NCI-H2196 (cell line): ENCODE data around the gene POU3F1.

Experiments
- DNase-seq: peaks from one replicate; lab custom pipeline; 2025; ENCODE audit not compliant: unreplicated experiment; lab: John Stamatoyannopoulos, UW

Gene POU3F1

GRCh38 chr1:38029081-38029681, 17.4 kb downstream of the POU3F1 start:
- DNase-seq = no peak

GRCh38 chr1:38028671-38029070, 17.9 kb downstream of the POU3F1 start:
- no peak for DNase-seq

DNA sequence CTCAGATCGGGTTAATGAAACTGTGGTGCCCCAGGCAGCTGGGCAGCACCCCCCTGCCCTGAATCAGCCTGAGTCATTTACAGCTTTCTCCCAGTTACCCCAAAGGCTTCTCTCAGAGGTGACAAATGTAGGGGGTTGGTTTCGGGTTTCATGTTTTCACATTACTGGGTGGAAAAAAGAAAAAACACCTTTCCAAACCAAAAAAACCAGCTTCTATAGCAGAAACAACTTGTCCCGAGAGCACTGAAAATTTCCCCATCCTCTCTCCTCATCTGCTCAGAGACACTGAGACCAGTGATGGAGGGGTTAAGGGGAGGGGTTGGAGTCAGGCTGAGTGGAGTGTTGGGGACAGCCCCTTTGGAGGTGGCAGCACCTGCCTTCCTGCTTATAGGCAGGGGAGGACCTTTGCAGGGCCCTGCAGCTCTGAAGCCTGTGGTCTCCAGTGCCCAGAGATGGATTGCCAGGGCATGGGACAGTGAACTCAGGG, 18.4 kb downstream of the POU3F1 start:
- no peak for DNase-seq

- DNase-seq = no peak
Observed at GRCh38 chr1:38027201-38028104, 19.1 kb downstream of the POU3F1 start.

GRCh38 chr1:38026592-38027200, 19.9 kb downstream of the POU3F1 start:
- DNase-seq = peak; percentile 60

DNA sequence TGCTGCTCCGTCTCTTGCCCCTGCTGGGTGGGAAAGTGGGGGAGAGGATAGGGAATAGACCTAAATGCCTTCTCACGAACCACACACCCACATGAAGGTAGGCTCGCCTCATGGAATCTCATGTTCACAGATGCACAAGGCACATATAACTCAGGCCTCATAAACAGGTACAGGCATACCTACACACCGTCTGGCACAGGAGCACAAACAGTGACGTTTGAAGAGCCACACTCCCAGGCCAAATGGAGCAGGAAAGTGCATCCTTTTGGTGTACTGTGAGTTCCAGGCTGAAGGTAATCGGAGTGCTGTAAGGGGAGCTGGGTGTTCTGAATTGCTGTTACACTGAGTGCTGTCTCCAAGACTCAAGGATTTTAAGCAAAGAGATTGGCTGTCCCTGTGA, 20.9 kb downstream of the POU3F1 start:
- no peak for DNase-seq

DNA sequence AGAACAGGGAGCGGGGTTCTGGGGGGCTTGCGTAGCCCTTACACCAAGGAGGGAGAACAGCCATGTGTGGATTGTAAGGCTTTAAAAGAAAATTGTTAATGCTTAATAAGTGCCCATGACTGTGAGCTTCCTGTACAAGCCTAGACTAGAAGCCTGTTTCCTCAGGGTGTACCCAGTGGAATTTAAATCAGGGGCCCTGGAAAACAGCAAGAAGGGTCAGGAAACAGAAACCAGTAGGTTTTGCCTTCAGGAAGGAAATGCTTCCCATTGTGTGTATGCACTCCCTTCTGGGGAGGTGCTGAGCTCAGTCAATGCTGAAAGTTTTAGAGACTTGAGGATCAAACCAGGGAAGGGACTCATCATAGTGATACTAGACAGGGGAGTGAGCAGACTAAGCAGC, 21.4 kb downstream of the POU3F1 start:
- DNase-seq = no peak

DNA sequence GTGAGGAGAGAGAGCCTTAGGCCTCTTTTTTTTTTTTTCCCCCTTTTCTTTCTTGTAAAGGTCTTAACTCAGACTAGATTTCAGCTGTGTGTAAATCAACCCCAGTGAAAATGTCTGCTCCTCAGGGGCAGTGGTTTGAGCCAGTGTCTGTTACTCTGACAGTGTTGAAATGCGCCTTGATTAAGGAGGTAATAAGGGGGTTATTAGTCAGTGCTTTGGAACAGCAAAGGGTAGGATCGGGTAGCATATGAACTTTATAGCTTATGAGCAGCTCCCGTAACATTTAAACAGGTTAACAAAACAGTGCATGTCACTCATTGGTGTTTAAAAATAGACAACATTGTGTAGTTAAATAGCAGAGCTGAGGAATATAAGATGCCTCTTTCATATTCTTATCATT, 23.8 kb downstream of the POU3F1 start:
- DNase-seq = no peak

DNA sequence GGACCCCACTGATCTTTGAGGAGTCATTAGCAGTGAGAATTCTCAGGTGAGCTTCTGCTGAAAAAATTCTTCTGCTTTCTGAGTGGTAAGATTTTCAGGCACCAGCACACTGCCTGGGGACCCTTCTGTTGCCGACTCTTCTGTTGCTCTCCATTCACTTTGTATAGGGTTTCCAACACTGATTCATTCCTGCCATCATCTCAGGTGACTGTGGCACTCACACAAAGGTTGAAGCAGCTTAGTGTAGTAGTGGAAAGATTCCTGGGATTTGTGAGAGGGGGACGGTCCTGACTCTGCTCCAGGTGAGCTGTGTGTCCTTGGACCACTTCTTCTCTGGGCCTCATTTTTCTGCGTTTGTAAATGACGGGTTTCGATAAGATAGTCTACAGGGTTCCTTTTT, 24.6 kb downstream of the POU3F1 start:
- no peak for DNase-seq

DNA sequence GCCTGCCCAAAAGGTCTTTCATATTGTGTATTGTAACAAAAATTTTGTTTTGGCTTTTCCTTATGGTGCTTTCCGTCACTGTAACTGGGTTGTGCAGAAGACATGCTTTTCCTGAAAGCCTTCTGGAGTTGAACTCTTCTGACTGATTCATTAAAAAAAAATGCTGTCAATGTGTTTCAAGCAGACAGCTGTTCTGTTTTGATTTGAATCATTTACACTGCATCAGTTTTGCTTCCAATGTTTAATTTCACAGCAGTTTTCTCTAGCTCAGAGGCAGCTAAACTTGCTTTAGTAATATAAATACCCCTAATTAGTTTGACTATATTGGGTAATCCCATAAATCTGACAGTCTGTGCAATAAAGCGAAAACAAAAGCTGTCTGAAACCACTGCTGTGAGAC, 26.2 kb downstream of the POU3F1 start:
- no peak for DNase-seq

- peak; percentile 32 for DNase-seq
Observed at GRCh38 chr1:38018864-38019343, 27.7 kb downstream of the POU3F1 start.

DNA sequence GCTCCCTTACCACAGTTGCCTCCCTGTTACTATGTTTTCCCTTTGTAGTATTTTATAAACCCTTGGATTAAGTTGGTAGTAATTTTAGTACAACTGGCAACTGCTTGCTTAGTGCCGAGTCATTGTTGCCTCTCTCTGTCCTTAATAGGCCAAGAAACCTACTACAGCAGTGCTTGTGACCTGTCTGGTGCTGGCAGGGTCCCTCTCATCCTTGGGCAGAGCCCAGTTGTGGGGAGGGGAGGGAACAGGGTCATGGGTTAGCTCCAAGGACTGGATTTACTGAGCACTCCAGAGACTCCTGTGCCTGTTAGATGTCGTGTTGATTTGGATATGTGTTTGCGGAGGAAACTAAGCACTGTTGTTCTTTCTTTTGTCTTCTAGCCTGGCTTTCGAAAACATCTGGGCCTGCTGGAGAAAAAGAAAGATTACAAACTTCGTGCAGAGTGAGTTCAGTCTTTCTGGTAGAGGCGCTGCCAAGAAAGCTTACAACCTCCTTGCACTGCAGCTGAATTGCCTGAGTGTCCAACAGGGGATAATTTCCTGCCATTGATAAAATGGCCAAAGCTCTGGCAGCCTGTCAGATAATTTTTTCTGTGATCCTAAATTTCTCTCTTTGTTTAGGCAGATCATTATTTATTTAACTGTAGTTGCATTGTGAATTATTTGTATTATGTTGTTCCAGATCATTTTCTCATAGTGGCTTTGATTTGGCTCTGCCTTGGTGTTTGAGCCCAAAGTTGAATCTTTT, 30.4 kb downstream of the POU3F1 start:
- no peak for DNase-seq

- no peak for DNase-seq
Observed at GRCh38 chr1:38014724-38015424, 31.7 kb downstream of the POU3F1 start.

DNA sequence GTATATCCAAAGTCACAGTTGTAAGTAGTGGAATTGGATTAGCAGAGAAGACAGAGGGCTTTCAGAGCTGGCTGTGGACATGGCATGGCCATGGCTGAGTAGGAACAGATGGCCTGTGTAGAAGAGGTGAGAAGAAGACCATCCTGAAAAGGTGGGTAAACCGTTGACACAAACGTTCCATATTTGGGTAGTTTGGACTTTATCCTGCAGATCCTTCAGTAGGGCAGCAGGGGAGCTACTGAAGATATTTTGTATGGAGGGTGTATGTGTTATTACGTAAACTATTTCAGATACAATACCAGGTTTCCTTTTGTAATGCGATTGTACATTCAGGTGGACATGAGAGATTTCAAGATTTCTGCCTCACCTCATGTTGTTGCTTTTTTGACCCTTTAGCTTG, 32.4 kb downstream of the POU3F1 start:
- DNase-seq = no peak

GRCh38 chr1:38013227-38013622, 33.4 kb downstream of the POU3F1 start:
- no peak for DNase-seq

- DNase-seq = peak; percentile 99
Observed at GRCh38 chr1:38012363-38013226, 34.0 kb downstream of the POU3F1 start, which contains the start of gene UTP11. UTP11 (plus strand) TSS chr1:38012734; CDS start chr1:38012803, 69 bp downstream.

GRCh38 chr1:38009841-38010180, 36.8 kb downstream of the POU3F1 start:
- DNase-seq = no peak

DNA sequence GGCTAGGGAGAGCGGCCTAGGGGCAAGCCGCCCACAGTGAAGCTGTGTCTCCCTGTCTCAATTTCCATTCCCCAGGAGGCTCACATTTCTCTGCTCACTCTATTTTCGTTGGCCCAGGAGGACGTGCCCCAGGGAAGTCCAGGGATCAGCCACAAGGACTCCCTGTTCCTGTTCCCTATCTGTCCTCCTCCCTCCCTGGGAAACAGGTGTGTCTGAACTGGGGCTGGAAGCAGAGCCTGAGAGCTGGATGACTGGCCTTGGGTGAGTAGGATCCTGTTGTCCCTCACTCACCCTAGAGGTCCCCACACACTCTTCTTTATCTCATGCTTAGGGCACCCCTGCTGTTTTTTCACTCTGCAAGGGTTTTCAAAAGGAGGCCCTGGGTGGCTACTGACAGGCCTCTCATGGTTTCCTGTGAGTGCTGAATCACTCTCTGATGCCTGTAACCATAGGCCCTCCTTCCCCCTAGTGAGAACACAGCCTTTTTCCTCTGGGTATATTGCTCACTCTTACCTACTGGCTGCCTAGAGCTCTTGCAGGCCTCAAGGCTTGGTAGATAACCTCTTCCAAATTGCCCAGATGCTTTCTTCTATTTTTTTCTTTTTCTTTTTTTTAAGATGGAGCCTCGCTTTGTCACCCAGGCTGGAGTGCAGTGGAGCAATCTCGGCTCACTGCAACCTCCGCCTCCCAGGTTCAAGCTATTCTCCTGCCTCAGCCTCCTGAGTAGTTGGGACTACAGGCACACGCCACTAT, 37.3 kb downstream of the POU3F1 start:
- no peak for DNase-seq
